HG02678 (cell line): ENCODE measurements around the gene RSRC2.
"Not testable (repeated sequence)": the region's sequence is repeated elsewhere in the genome, so short reads cannot be mapped to it uniquely, and the experiment has no call there.

Experiments used
- ATAC-seq: cut with Tn5 transposase; IDR thresholded peaks from one replicate; pipeline ENCODE4 v1.9.1; 2021; ENCODE audit warnings: mild to moderate bottlenecking, moderate library complexity; ENCODE audit not compliant: unreplicated experiment

The RSRC2 gene

DNA sequence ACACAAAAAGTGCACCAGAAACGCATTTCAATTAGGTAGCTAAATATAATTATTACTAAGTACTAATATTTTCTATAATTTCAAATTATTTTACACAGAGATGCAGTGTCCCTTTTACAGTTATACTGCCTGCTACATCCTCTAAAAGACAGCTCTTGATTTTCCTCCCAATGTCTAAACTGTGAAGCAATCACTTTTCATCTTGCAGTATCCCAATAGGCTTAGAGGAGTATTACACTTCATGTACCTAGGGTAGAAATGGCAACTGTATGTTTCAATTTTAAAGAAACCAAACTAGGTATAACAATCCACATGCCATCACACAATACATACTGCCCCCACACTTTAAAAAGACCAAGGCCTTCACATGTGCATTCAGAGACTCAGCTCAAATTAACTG lies 7.3 kb downstream of the RSRC2 start:
- ATAC-seq = no peak

GRCh38 chr12:122518908-122519307 lies 7.8 kb downstream of the RSRC2 start:
- no peak for ATAC-seq

GRCh38 chr12:122517877-122518276 lies 8.9 kb downstream of the RSRC2 start:
- ATAC-seq = no peak

- ATAC-seq = no peak
Measured at GRCh38 chr12:122516544-122517361, 10.0 kb downstream of the RSRC2 start.

- ATAC-seq = no peak
Measured at GRCh38 chr12:122515275-122515674, 11.5 kb downstream of the RSRC2 start.

DNA sequence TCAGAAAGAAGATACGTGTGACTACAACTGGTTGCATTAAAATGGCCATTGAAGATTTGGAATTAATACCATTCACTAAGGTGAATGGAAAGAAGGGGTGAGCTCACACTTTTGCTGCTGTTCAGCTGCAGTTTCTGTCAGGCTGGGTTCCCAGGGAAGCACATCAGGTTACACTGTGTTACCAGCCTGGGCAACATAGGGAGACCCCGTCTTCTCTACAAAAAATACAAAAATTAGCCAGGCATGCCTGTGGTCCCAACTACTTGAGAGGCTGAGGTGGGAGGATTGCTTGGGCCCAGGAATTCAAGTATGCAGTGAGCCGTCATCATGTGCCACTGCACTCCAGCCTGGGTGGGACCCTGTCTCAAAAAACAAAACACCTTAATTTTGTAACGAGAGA lies 13.1 kb downstream of the RSRC2 start:
- no peak for ATAC-seq

GRCh38 chr12:122513028-122513427 lies 13.7 kb downstream of the RSRC2 start:
- ATAC-seq = not testable (repeated sequence)

- no peak for ATAC-seq
Measured at GRCh38 chr12:122508163-122508562, 18.6 kb downstream of the RSRC2 start.

DNA sequence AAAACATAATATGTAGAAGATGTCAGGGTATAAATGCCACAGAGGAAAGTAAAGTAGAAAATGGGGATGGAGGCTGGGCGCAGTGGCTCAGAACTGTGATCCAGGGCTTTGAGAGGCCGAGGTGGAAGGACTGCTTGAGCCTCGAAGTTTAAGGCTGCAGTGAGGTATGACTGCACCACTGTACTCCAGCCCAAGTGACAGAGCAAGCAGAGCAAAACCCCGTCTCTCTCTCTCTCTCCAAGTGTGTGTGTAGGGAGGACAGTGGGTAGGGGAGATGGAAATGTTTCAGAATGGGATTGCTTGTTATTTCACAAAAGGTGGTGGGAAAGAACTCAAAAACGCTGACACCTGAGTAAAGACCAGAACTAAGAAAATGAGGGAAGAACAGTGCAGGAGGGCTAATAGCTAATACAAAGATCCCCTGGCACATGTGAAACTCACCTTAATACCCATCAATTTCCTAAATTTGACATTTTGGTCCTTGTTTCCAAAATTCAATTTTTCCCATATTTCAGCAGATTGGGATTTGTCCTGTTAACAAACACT lies 20.3 kb downstream of the RSRC2 start:
- no peak for ATAC-seq

DNA sequence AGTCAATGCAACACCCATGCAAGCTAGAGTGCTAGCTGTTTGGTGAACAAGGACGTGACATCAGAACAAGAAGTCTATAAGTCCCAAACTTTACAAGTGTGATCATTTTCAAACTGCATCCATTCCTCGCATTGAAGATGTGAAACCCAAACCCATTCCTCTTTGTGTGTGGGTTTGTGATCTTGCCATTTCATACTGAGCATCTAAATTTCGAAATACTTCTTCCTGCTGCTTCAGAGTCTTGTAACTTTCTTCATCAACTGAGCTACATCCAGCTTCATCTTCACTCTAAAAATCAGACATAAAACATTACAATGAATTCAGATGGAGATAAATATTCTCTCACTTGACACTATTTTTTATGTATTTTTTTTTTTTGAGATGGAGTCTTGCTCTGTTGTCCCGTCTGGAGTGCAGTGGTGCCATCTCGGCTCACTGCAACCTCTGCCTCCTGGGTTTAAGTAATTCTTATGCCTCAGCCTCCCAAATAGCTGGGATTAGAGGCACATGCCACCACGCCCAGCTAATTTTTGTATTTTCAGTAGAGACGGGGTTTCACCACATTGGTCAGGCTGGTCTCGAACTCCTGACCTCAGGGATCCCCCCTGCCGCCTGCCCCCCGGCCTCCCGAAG lies 21.2 kb downstream of the RSRC2 start:
- no peak for ATAC-seq

DNA sequence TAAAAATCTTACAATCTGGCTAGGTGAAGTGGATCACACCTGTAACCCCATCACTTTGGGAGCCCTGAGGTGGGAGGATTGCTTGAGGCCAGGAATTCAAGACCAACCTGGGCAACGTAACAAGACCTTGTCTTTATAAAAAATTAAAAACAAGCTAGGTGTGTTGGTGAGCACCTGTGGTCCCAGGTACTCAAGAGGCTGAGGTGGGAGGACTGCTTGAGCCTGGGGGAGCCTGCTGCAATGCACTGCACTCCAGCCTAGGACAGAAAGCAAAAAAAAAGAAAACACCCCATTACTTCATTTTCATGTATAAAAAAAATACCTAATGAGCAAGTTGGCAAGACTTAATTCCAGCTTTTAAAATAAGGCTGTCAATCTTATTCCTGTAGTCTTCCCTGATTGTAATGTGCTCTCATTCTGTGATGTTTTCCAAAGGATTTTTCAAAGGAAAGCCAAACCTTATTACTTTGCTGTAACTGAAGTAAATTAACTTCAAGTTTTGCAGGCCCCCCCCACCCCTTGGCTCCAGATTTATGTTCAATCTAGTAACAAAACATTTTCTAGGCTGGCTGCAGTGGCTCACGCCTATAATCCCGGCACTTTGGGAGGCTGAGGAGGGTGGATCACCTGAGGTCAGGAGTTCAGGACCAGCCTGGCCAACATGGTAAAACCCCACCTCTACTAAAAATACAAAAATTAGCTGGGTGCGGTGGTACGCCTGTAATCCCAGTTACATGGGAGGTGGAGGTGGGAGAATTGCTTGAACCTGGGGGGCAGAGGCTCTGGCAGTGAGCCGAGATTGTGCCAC lies 22.7 kb downstream of the RSRC2 start:
- ATAC-seq = no peak

- no peak for ATAC-seq
Measured at GRCh38 chr12:122503147-122503751, 23.5 kb downstream of the RSRC2 start.

DNA sequence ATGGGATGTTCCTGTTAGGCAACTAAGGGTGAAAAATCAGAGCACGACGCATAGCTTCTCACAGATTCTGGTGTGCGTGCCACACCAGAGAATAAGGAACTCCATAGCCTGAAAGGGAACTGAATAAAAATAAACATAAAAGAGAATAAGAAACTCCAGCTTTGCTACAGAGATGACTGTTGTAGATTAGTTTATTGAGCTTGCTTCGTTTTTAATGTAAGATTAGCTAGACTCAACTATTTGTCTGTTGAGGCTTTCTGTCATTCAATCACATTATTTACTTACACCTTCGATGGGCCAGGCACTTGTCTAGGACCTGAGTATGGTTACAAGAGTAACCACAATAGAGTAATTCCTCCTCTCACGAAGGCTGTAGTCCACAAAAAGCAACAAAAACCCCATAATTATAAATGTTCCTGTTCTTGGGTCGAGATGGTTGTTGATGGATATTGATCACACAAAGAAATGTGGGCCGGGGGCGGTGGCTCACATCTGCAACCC lies 25.2 kb downstream of the RSRC2 start:
- ATAC-seq = no peak

DNA sequence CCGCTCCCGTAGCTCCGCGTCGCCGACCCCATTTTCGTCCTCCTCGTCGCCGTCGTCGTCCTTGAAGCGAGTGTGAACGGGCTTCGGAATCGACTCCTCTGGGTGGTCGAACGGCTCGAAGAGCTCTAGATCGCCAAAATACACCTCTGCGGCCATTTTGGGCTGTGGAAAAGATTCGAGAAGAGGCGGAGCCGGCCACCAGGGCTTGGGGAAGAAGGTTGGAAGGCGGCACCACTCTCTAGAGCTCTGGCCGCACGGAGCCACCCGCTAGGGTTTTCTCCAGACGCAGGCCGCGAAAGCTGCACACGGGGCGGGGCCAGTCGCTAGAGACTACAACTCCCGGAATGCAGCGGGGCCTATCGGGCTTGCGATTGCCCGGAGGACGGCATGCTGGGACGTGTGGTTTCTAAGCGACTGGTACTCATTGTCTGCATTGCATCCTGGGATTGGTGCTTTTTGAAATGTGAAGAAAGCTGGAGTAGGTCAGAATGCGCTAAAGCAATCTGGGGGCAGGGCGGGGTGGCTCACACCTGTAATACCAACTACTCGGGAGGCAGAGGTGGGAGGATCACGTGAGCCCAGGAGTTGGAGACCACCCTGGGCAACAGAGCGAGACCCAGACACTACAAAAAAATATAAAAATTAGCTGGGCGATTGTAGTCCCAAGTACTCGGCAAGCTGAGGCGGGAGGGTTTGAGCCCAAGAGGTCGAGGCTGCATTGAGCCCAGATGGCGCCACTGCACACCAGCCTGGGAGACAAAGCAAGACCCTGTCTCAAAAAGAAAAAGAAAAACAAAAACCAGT lies 25.8 kb downstream of the RSRC2 start, which contains the start of gene ZCCHC8:
ZCCHC8 (minus strand) TSS at position 248 of the 804 bp plus-strand sequence; CDS start at position 156, 92 bp downstream.
- ATAC-seq = peak; percentile 96

GRCh38 chr12:122499991-122500684 lies 26.6 kb downstream of the RSRC2 start:
- ATAC-seq = peak; percentile 16

DNA sequence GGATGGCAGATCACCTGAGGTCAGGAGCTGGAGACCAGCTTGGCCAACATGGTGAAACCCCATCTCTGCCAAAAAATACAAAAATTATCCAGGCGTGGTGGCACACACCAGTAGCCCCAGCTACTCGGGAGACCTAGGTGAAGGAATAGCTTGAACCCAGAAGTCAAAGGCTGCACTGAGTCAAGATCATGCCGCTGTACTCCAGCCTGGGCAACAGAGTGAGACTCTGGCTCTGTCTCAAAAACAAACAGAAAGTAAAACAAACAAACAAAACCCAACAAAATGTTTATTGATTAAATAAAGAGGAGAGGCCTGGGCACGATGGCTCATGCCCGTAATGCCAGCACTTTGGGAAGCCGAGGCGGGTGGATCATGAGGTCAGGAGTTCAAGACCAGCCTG lies 31.5 kb downstream of the RSRC2 start:
- no peak for ATAC-seq

DNA sequence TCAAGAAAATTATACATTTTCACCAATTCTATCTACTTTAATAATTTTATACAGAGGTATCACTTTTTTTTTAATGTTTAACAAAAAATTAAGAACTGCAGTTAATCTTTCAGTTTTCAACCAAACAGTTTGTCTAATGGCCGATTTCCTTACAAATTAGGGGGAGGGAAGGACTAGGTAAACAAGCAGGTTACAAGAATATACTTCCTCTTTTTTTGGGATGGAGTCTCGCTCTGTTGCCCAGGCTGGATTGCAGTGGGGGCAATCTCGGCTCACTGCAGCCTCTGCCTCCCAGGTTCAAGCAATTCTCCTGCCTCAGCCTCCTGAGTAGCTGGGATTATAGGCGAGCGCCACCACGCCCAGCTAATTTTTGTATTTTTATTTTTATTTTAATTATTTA lies 33.5 kb downstream of the RSRC2 start:
- ATAC-seq = not testable (repeated sequence)

- ATAC-seq = no peak
Measured at GRCh38 chr12:122491991-122492390, 34.7 kb downstream of the RSRC2 start.

DNA sequence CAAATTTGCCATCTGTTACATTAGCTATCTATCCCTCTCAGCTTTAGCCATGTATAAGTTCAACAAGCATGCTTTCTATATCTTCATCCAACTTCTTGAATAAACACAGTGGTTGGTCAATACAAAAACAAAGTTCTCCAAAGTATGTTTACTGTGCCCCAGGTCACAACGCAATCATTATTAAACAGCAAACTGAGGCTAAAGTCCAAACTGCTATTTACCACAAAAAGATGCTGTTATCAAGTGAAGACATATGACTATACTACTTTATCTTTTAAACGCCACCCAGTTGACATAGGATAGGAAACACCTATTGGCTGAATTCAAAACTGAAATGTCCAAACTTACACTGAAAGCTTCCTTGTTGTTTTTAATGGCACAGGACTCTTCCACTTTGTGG lies 37.7 kb downstream of the RSRC2 start:
- ATAC-seq = no peak
